Nucleus accumbens (tissue), 56 donors: ENCODE data around the gene KCTD15.

ENCODE experiments used
- DNase-seq, 56 donors: peaks; one replicate each; lab custom pipeline; 2025; lab: John Stamatoyannopoulos, UW

The KCTD15 gene

DNA sequence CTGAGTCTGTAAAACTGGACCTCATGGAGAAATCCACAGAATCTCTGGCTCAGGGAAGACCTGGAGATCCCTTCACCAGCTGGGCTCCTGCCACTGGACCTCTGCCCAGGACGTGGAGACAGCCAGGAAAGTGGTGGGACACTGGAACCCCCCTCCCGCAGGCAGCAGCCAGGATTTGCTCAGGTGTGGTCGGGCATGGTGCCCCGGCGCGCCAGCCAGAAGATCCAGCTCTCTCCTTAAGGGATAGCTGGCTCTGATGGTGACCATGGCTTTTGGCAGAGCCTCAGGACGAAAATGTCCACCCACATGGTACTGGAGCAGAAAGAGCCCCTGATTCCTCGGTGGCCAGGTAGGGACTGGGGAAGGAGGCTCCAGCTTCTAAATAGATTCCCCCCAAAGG, 26.6 kb upstream of the KCTD15 start:
- no peak for DNase-seq

- DNase-seq, result peak in 50 of 56 donors; percentile 9 to 82 (median 44)
Measured at GRCh38 chr19:33771384-33772101, 25.1 kb upstream of the KCTD15 start.

DNA sequence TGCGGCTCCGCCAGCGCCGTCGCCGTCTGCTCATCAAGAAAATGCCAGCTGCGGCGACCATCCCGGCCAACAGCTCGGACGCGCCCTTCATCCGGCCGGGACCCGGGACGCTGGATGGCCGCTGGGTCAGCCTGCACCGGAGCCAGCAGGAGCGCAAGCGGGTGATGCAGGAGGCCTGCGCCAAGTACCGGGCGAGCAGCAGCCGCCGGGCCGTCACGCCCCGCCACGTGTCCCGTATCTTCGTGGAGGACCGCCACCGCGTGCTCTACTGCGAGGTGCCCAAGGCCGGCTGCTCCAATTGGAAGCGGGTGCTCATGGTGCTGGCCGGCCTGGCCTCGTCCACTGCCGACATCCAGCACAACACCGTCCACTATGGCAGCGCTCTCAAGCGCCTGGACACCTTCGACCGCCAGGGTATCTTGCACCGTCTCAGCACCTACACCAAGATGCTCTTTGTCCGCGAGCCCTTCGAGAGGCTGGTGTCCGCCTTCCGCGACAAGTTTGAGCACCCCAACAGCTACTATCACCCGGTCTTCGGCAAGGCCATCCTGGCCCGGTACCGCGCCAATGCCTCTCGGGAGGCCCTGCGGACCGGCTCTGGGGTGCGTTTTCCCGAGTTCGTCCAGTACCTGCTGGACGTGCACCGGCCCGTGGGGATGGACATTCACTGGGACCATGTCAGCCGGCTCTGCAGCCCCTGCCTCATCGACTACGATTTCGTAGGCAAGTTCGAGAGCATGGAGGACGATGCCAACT, 24.4 kb upstream of the KCTD15 start:
- DNase-seq, result no peak

DNA sequence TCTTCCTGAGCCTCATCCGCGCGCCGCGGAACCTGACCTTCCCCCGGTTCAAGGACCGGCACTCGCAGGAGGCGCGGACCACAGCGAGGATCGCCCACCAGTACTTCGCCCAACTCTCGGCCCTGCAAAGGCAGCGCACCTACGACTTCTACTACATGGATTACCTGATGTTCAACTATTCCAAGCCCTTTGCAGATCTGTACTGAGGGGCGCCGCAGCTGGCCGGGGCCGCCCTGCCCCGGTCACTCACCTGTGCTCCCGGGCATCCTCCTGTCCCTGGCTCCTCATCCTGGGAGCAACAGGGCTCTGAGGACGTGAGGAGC, 23.9 kb upstream of the KCTD15 start:
- DNase-seq, result no peak

DNA sequence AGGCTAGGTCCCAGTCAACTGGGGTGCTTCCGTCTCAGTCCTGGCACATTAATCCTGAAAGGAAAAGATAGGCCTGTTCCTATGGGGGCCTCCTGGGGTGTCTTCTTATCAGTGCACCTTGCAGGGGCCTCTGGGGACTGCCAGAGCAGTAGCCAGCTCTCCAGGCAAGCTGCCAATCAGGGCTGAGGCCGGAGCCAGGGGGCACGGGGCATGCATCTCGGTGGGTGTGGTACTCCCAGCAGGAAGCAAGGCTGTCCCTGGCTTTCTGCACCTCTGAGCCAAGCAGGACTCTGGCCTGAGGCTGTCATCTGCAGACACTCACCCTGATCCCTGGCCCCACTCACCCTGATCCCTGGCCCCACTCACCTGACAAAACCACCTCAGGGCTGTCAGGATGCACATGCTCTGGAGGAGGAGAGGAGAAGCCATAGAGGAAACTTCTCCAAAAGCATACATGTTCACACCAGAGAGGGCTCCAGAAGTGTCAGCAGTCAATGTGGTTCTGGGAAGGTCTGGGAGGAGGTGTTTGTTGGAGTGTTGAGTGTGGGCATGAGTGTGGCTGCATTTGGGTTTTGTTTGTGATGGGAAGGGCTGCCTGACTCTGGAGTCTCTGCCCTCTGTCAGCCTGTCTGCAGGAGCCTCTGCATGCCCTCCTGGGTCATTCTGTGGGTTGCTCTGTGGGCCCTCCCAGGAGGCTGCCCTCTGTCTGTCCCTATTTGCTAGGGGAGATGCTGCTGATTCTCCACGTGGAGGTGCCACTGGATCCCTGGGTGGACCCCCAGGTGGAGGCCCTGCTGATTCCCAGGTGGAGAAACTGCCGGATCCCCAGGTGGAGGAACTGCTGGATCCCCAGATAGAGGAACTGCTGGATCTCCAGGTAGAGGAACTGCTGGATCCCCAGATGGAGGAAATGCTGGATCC, 22.7 kb upstream of the KCTD15 start:
- DNase-seq, result no peak

DNA sequence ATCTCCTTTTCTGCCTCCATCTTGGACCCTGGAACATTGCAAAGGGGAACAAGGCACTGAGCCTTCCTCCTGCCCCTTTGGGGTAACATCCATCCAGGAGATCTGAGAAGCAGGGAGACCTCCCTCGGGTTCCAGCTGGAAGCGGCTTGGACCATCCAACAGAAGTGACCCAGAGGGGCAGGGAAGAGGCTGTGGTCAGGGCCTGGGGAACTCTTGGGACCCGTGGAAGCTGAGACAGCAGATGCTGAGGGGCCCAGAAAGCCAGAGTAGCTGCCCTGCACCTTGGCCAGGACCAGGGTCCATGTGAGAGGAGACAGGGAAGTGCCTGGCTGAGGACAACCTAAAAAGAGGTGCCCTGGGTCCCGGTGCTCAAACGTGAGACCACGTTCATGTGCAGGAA, 21.9 kb upstream of the KCTD15 start:
- no peak for DNase-seq

DNA sequence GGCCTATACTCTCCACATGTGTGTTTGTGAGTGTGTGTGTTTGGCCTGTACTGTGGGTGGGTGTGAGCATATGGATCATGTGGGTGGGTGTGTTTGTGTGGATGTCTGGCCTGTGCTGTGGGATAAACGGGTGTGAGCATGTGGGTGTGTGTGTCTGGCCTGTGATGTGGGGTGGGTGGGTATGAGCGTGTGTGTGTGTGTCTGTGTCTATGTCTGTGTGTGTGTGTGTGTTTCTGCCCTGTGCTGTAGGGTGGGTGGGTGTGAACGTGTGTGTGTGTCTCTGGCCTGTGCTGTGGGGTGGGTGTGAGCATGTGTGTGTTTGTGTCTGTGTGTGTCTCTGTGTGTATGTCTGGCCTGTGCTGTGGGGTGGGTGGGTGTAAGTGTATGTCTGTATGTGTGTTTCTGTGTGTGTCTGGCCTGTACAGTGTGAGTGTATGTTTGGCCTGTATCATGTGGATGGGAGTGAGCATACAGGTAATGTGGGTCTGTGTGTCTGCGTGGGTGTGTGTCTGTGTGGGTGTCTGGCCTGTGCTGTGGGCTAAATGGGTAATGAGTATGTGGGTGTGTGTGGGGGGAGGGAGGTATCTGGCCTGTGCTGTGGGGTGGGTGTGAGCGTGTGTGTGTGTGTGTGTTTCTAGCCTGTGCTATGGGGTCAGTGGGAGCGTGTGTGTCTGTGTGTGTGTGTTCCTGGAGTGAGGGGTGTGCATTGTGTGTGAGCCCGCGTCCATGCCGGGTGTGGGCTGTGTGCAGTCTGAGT, 20.8 kb upstream of the KCTD15 start:
- peak in 1 of 56 donors; percentile 5 for DNase-seq

DNA sequence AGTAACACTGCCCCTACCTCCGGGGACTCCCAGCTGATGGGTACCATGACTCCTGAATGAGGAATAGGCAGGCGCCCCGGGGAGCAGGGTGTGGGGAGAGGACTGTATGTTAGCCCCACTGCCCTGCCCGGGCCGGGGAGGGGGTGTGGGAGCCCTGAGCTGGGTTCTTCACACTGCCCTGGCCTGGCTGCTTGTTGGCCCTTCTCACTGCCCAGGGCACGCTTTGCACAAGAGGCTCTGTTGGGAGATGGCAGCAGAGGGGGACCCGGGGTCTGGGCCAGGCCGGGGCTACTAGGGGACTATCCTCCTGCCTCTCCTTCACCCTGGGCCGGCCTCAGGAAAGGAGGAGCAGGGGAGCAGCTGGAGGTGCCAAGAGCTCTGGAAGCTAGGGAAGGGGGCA, 19.3 kb upstream of the KCTD15 start:
- no peak for DNase-seq

- DNase-seq, result no peak
Measured at GRCh38 chr19:33777753-33778088, 18.9 kb upstream of the KCTD15 start.

DNA sequence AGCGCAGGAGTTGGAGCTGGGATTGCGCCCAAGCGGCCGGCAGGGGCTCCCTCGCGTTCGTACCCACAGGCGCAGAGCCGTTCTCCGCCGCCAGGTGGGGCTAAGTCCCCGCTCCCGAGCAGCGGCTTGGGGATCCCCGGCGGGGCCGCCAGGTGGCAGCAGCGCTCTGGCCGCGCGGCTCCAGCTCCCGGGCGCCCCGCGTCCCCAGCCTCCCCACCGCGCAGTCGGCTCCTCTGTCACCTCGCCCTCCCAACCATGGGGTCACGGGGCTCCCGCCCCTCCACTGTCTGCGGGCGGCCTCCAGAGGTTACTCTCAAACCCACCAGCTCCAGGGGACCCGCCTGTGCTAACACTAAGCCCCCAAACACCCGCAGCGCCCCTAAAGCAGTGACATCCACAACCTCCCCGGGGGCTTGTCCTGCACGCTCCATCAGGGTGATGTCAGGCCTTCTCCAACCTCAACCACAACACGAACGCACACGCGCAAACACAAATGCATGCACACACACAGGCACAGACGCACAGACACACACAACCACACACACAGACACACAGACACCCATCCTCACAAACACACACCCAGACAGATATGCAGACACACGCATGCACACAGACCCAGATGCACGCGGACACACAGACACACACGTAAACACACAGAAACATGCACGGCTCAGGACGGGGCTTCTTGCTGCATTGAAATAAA, 18.4 kb upstream of the KCTD15 start:
- DNase-seq, result peak in 51 of 56 donors; percentile 27 to 87 (median 60)

- DNase-seq, result no peak
Measured at GRCh38 chr19:33779849-33780248, 16.8 kb upstream of the KCTD15 start.

DNA sequence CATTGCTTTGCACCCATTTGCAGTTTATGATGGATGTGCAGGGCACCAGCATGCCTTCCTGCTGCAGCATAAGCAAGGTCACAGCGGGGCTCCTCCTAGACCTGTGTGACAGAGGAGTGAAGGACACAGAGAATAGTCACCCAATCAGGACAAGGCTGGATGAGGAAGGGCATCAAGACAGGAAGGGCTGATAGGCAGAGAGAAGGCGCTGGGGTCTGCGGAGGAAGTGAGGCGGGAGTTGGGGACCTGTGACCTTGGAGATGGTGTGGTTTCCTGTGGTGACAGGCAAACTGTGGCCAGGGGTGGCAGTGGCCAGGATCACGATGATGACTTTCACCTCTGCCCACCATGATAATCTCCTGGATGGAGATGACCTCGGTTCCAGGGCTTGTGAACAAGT, 16.4 kb upstream of the KCTD15 start:
- DNase-seq, result no peak

GRCh38 chr19:33780746-33781145, 15.9 kb upstream of the KCTD15 start:
- no peak for DNase-seq

- no peak for DNase-seq
Measured at GRCh38 chr19:33781415-33781935, 15.2 kb upstream of the KCTD15 start.

- DNase-seq, result no peak
Measured at GRCh38 chr19:33781996-33782395, 14.7 kb upstream of the KCTD15 start.

DNA sequence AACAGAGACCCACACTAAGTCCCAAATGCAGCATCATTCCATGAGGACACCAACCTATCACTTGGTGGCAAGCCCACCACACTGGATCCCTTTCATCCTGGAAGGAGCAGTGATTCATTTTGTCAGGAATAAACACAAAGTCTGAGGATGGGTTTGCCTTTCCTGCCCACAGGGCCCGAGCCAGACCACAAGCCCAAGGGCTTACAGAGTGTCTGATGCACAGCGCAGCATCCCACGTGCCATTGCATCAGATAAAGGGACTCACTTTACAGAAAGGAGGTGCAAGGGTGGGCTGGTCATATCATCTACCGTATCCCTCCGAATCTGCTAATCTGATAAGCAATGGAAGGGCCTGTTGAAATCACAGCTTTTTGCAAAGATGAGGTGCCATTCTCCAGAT, 12.2 kb upstream of the KCTD15 start:
- DNase-seq, result no peak

DNA sequence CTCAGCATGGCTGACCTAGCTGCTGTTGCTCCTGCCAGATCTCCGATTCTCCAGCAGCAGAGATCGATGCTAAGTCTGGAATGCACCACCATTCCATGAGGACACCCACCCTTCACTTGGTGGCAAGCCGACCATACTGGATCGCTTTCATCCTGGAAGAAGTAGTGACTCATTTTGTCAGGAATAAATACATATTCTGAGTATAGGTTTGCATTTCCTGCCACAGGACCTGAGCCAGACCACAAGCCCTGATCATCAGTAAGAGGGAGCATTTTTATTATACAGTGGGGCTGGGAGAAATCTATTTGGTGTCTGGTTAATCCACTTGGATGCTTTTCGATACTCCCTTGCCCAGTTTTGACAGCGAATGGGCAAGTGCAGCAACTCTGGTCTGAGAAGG, 10.9 kb upstream of the KCTD15 start:
- no peak for DNase-seq

- DNase-seq, result no peak
Measured at GRCh38 chr19:33788676-33789075, 8.0 kb upstream of the KCTD15 start.

DNA sequence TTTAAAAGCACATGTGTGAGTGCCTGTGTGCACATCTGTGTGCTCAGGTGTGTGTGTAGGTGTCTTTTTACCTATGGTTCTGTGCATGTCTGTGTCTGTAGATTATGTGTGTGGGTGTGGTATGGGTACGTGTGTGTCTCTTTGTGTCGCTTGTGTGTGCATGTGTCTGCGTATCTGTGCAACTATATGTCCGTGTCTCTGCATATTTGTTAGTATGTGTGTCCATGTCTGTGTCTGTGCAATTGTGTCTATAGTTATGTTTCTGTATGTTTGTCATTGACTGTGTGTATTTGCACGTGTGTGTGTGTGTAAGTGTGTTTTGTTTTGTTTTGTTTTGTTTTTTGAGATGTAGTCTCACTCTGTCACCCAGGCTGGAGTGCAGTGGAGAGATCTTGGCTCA, 7.3 kb upstream of the KCTD15 start:
- no peak for DNase-seq
